ENCODE results near the gene GALNT7. TPM values are rescaled to one million over a fixed set of nuclear protein-coding genes. Genes with fewer than 3 reads are reported as not detected.

GALNT7 gene
- total RNA-seq, 1 donor = 18.8 TPM

GRCh38 chr4:173124209-173124865 is 44.3 kb upstream of the GALNT7 start:
- Histone ChIP-seq H3K36me3 (ENCODE audit: insufficient read depth, low read length) (no peaks in the 10 kb centered on the region), H3K4me2 (ENCODE audit: insufficient read depth, low read length) (no peak overlapping the region), H3K4me1 (ENCODE audit: insufficient read depth, low read length) (peaks cover 11% of the 10 kb centered on the region), H3K27ac (ENCODE audit: low read depth, low read length) (no peak overlapping the region), H3K79me2 (ENCODE audit: insufficient read depth, low read length) (no peaks in the 10 kb centered on the region), H3K27me3 (ENCODE audit: insufficient read depth, low read length) (no peaks in the 10 kb centered on the region), H4K20me1 (ENCODE audit: insufficient read depth, low read length) (no peaks in the 10 kb centered on the region), H3K9me3 (ENCODE audit: low read depth, low read length) (no peaks in the 10 kb centered on the region), H3K4me3 (ENCODE audit: insufficient read depth, low read length) (no peak overlapping the region), H2AFZ (ENCODE audit: low read length) (no peak overlapping the region)
- no peak for TF ChIP-seq CTCF (IDR thresholded peaks at IDR 0.05; ENCODE audit: extremely low read depth, low read depth, low read length)
- no peak for DNase-seq (ENCODE audit: insufficient read length, low spot score, missing footprints)

- Histone ChIP-seq H3K4me2 (ENCODE audit: insufficient read depth, low read length) (no peak overlapping the region), H4K20me1 (ENCODE audit: insufficient read depth, low read length) (no peaks in the 10 kb centered on the region), H2AFZ (ENCODE audit: low read length) (no peak overlapping the region), H3K27me3 (ENCODE audit: insufficient read depth, low read length) (no peaks in the 10 kb centered on the region), H3K4me3 (ENCODE audit: insufficient read depth, low read length) (no peak overlapping the region), H3K4me1 (ENCODE audit: insufficient read depth, low read length) (peaks cover 11% of the 10 kb centered on the region), H3K9me3 (ENCODE audit: low read depth, low read length) (no peaks in the 10 kb centered on the region), H3K27ac (ENCODE audit: low read depth, low read length) (no peak overlapping the region), H3K36me3 (ENCODE audit: insufficient read depth, low read length) (no peaks in the 10 kb centered on the region), H3K79me2 (ENCODE audit: insufficient read depth, low read length) (no peaks in the 10 kb centered on the region)
- DNase-seq (ENCODE audit: insufficient read length, low spot score, missing footprints) = peak; percentile 58
- TF ChIP-seq CTCF (IDR thresholded peaks at IDR 0.05; ENCODE audit: extremely low read depth, low read depth, low read length) = no peak
Observed at GRCh38 chr4:173125216-173125812, 43.3 kb upstream of the GALNT7 start.

GRCh38 chr4:173128199-173128890 is 40.3 kb upstream of the GALNT7 start:
- TF ChIP-seq CTCF (IDR thresholded peaks at IDR 0.05; ENCODE audit: extremely low read depth, low read depth, low read length) = no peak
- Histone ChIP-seq H3K4me1 (ENCODE audit: insufficient read depth, low read length) (no peaks in the 10 kb centered on the region), H3K79me2 (ENCODE audit: insufficient read depth, low read length) (no peaks in the 10 kb centered on the region), H3K4me3 (ENCODE audit: insufficient read depth, low read length) (no peak overlapping the region), H3K27ac (ENCODE audit: low read depth, low read length) (no peak overlapping the region), H2AFZ (ENCODE audit: low read length) (no peak overlapping the region), H3K9me3 (ENCODE audit: low read depth, low read length) (no peaks in the 10 kb centered on the region), H3K36me3 (ENCODE audit: insufficient read depth, low read length) (no peaks in the 10 kb centered on the region), H3K27me3 (ENCODE audit: insufficient read depth, low read length) (no peaks in the 10 kb centered on the region), H4K20me1 (ENCODE audit: insufficient read depth, low read length) (no peaks in the 10 kb centered on the region), H3K4me2 (ENCODE audit: insufficient read depth, low read length) (no peak overlapping the region)
- no peak for DNase-seq (ENCODE audit: insufficient read length, low spot score, missing footprints)

- Histone ChIP-seq H2AFZ (ENCODE audit: low read length) (no peak overlapping the region), H3K4me1 (ENCODE audit: insufficient read depth, low read length) (no peaks in the 10 kb centered on the region), H3K79me2 (ENCODE audit: insufficient read depth, low read length) (no peaks in the 10 kb centered on the region), H3K4me2 (ENCODE audit: insufficient read depth, low read length) (no peak overlapping the region), H3K27ac (ENCODE audit: low read depth, low read length) (no peak overlapping the region), H3K36me3 (ENCODE audit: insufficient read depth, low read length) (no peaks in the 10 kb centered on the region), H3K9me3 (ENCODE audit: low read depth, low read length) (no peaks in the 10 kb centered on the region), H4K20me1 (ENCODE audit: insufficient read depth, low read length) (no peaks in the 10 kb centered on the region), H3K27me3 (ENCODE audit: insufficient read depth, low read length) (no peaks in the 10 kb centered on the region), H3K4me3 (ENCODE audit: insufficient read depth, low read length) (no peak overlapping the region)
- TF ChIP-seq CTCF (IDR thresholded peaks at IDR 0.05; ENCODE audit: extremely low read depth, low read depth, low read length) = no peak
- no peak for DNase-seq (ENCODE audit: insufficient read length, low spot score, missing footprints)
Observed at GRCh38 chr4:173130687-173131086, 37.9 kb upstream of the GALNT7 start.

Data from osteoblast (primary cell).